Esophagus squamous epithelium (tissue), 4 donors: Measurements from ENCODE around the gene PITRM1.

ENCODE experiments used
- CTCF ChIP-seq, 6 experiments: fragments of 450-650 bp in 4 of 6; fragments of 200-600 bp in 2 of 6; sonication (generic) in 2 of 6; IDR thresholded peaks; one replicate each; pipeline ENCODE4 v1.5.1; 2016 to 2019; ENCODE audit warnings: antibody characterized with exemption in 6 of 6, mild to moderate bottlenecking in 4 of 6, moderate library complexity in 4 of 6
- POLR2A ChIP-seq, 4 donors: fragments of 450-650 bp; IDR thresholded peaks; one replicate each; pipeline ENCODE4 v1.6.1; 2017; ENCODE audit warnings: antibody characterized with exemption in 4 of 4, mild to moderate bottlenecking in 4 of 4, moderate library complexity in 3 of 4

- no peak for TF ChIP-seq CTCF (IDR thresholded peaks at IDR 0.05)
- no peak for TF ChIP-seq POLR2A (IDR thresholded peaks at IDR 0.05)
These were observed 48.8 kb downstream of the PITRM1 start for GRCh38 chr10:3123571-3124411.
